K562 (cell line): Measurements from ENCODE around the gene MATCAP1. TPM values are rescaled to one million over a fixed set of nuclear protein-coding genes. Genes with fewer than 3 reads are reported as not detected.

Source experiments
- ADNP ChIP-seq: fragments of 200-800 bp; sonication (Bioruptor generic); IDR thresholded peaks from 2 replicates; pipeline ENCODE4 v1.6.1; 2016; ENCODE audit warnings: missing genetic modification characterization, missing compliant biosample characterization
- CEBPG ChIP-seq, 3 experiments: fragments of 200-800 bp in 1 of 3; sonication (Bioruptor generic) in 1 of 3; sonication (generic) in 1 of 3; formaldehyde crosslinking in 1 of 3; IDR thresholded peaks in 2 of 3; conservative IDR thresholded peaks in 1 of 3; 2 replicates each; pipeline versions ENCODE4 v1.6.1 to v1.8.0; 2016 to 2022; ENCODE audit warnings: missing compliant biosample characterization in 2 of 3, missing genetic modification characterization in 2 of 3, mild to moderate bottlenecking in 1 of 3, missing genetic modification reagents in 1 of 3
- E2F3 ChIP-seq: fragments of 250-450 bp; sonication (Bioruptor Pico); IDR thresholded peaks from 2 replicates; pipeline ENCODE4 v1.4.0; 2020; ENCODE audit warnings: mild to moderate bottlenecking
- EGR1 ChIP-seq: fragments of 450-650 bp; conservative IDR thresholded peaks from 2 replicates; pipeline ENCODE4 v1.6.1; 2017; ENCODE audit warnings: mild to moderate bottlenecking
- EP300 ChIP-seq: IDR thresholded peaks from 2 replicates; pipeline ENCODE4 v1.6.1; 2012; ENCODE audit warnings: low read length, improper control_type of control experiment
- ETV6 ChIP-seq, 3 experiments: fragments of 150-350 bp in 1 of 3; sonication (generic) in 1 of 3; formaldehyde crosslinking in 1 of 3; IDR thresholded peaks; 2 replicates each; pipeline versions ENCODE4 v1.6.1 to v1.8.0; 2014 to 2022; ENCODE audit warnings: borderline replicate concordance in 2 of 3, low read depth in 2 of 3, antibody characterized with exemption in 1 of 3, low read length in 1 of 3, mild to moderate bottlenecking in 1 of 3, missing genetic modification reagents in 1 of 3
- FOXK2 ChIP-seq, 2 experiments: fragments of 450-650 bp; IDR thresholded peaks in 1 of 2; conservative IDR thresholded peaks in 1 of 2; 2 replicates each; pipeline ENCODE4 v1.6.1; 2016; ENCODE audit warnings: low read depth in 2 of 2, mild to moderate bottlenecking in 1 of 2
- GABPB1 ChIP-seq: sonication (generic); formaldehyde crosslinking; IDR thresholded peaks from 2 replicates; pipeline ENCODE4 v1.8.0; 2022; ENCODE audit warnings: mild to moderate bottlenecking, missing genetic modification reagents
- KDM4B ChIP-seq, 2 experiments: fragments of 450-650 bp in 1 of 2; sonication (generic) in 1 of 2; IDR thresholded peaks; 2 replicates each; pipeline ENCODE4 v1.6.1; 2016 to 2017; ENCODE audit warnings: borderline replicate concordance in 2 of 2, antibody characterized with exemption in 1 of 2, low read depth in 1 of 2, mild to moderate bottlenecking in 1 of 2
- KLF1 ChIP-seq: fragments of 450-650 bp; IDR thresholded peaks from 2 replicates; pipeline ENCODE4 v1.6.1; 2016; ENCODE audit warnings: missing genetic modification characterization, missing compliant biosample characterization
- MXI1 ChIP-seq: IDR thresholded peaks from 2 replicates; pipeline ENCODE4 v1.6.1; 2011; ENCODE audit warnings: low read depth, mild to moderate bottlenecking, improper control_type of control experiment, low read length
- POLR2G ChIP-seq: fragments of 200-400 bp; formaldehyde crosslinking; IDR thresholded peaks from 2 replicates; pipeline ENCODE4 v1.6.1; 2017; ENCODE audit warnings: low read depth, mild to moderate bottlenecking, antibody characterized with exemption, low read length, moderate library complexity
- SP1 ChIP-seq: sonication (generic); formaldehyde crosslinking; IDR thresholded peaks from 2 replicates; pipeline ENCODE4 v1.8.1; 2022; ENCODE audit warnings: mild to moderate bottlenecking, missing genetic modification reagents
- SUPT5H ChIP-seq: fragments of 450-650 bp; IDR thresholded peaks from 2 replicates; pipeline ENCODE4 v1.6.1; 2016
- TBL1XR1 ChIP-seq, 2 experiments: IDR thresholded peaks; 2 replicates each; pipeline ENCODE4 v1.6.1; 2012; ENCODE audit warnings: improper control_type of control experiment in 2 of 2, low read length in 2 of 2, mild to moderate bottlenecking in 1 of 2
- TEAD1 ChIP-seq, 2 experiments: fragments of 450-650 bp in 1 of 2; sonication (generic) in 1 of 2; formaldehyde crosslinking; IDR thresholded peaks; 2 replicates each; pipeline versions ENCODE4 v1.4.0 to v1.8.0; 2020 to 2022; ENCODE audit warnings: mild to moderate bottlenecking in 2 of 2, missing genetic modification reagents in 1 of 2
- U2AF1 ChIP-seq: fragments of 200-400 bp; formaldehyde crosslinking; optimal IDR thresholded peaks from 2 replicates; pipeline ENCODE3; 2017; ENCODE audit warnings: mild to moderate bottlenecking, low read depth, low read length, moderate library complexity
- polyA plus RNA-seq, 8 experiments: library from polyadenylated mRNA; depleted of rRNA in 4 of 8; stranded (reverse) in 5 of 8; unstranded in 3 of 8; fragments of >200 nt; fragmentation: Nextera tagmentation in 2 of 8; fragmentation: Illumina TruSeq in 1 of 8; extraction: Ambion mirVana in 2 of 8; extraction: Trizol in 1 of 8; gene quantifications; 2 replicates each; pipeline versions ENCODE4 v1.2.1 to v1.2.3, GENCODE V29; 2011 to 2014; ENCODE audit warnings: inconsistent platforms in 1 of 8, missing spikeins in 1 of 8
- total RNA-seq, 7 experiments: library from RNA; depleted of rRNA in 6 of 7; stranded (reverse); fragments of >200 nt in 6 of 7; fragmentation: Illumina TruSeq in 2 of 7; extraction: Trizol in 2 of 7; gene quantifications; 2 replicates each; pipeline versions ENCODE4 v1.2.1 to v1.2.3, GENCODE V29; 2011 to 2021; ENCODE audit warnings: low replicate concordance in 1 of 7
- TF ChIP-seq, protein P1 (sequence below), 2 experiments: fragments of 450-650 bp; conservative IDR thresholded peaks; 2 replicates each; pipeline ENCODE4 v1.6.1; 2017; ENCODE audit warnings: mild to moderate bottlenecking in 2 of 2, moderate library complexity in 2 of 2
- TF ChIP-seq, protein P2 (sequence below): fragments of 250-450 bp; sonication (Bioruptor Pico); IDR thresholded peaks from 2 replicates; pipeline ENCODE4 v1.9.0; 2021; ENCODE audit warnings: mild to moderate bottlenecking, inconsistent platforms
- TF ChIP-seq, protein P3 (sequence below): fragments of 450-650 bp; formaldehyde crosslinking; IDR thresholded peaks from 2 replicates; pipeline ENCODE4 v1.4.0; 2022; ENCODE audit warnings: missing genetic modification characterization

Gene MATCAP1
- total and polyA plus RNA-seq, 9 of the 15 experiments (the other 6 are each of a cell fraction or from before 2014, with no cell fraction given) = 3.4 to 20.5 (median 10.3) TPM

DNA sequence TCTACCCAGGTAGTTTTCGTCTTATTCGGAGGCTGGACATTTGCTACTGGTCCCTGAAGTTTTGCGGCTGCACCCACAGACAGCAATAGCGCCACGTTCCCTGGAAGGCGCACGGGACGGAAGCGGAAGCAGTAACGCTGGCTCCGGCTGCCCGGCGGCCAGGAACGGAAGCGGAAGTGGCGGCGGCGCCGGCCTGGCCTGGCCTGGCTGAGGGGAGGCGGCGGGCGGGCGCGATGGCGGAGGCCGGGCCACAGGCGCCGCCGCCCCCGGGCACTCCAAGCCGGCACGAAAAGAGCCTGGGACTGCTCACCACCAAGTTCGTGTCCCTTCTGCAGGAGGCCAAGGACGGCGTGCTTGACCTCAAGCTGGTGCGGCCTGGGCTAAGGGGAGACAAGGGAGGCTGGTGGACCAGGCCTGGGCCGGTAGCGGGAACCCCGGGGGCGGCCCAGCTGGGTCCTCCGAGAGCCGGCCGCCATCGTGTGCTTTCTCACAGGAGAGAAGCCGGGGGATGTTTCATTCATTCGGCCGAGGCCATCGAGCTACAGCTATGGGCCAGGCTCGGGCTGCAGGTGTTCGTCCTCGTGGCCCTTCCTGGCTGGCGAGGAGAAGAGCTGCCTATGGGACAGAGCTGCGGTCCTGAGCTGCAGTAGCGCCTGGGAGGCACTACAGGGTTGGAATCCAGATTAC lies 8.4 kb upstream of the MATCAP1 start, which contains the start of gene E2F4 (continued):
- TF ChIP-seq CEBPG (CRISPR knock-in tag; IDR thresholded peaks at IDR 0.05) (peak; percentile 37), CEBPG (tag; conservative IDR thresholded peaks at IDR 0.05 in 1 of 2, IDR thresholded peaks at IDR 0.05 in 1 of 2) (no peak), MXI1 (0 out of 2 replicates have a peak, but pooled peaks have one; percentile 50), U2AF1 (no peak), FOXK2 (conservative IDR thresholded peaks at IDR 0.05 in 1 of 2, IDR thresholded peaks at IDR 0.05 in 1 of 2; ENCODE audit: low read depth in 2 of 2) (peak in 1 of 2 experiments; percentile 58; a peak in 3 of 4 replicates), EP300 (peak; percentile 41; the same call in 1 of the 2 replicates), ETV6 (IDR thresholded peaks at IDR 0.05; ENCODE audit: borderline replicate concordance in 1 of 2, low read depth in 2 of 2, low read length in 1 of 2) (peak; percentile 97), ETV6 (CRISPR knock-in tag; IDR thresholded peaks at IDR 0.05; ENCODE audit: borderline replicate concordance) (no peak), SUPT5H (peak; percentile 62), GABPB1 (CRISPR knock-in tag) (peak; percentile 92), TBL1XR1 (IDR thresholded peaks at IDR 0.05; ENCODE audit: low read length in 2 of 2) (peak; percentile 18 to 62; a peak in 1 of 4 replicates), EGR1 (peak; percentile 48), POLR2G (peak; percentile 90), ADNP (no peak), KLF1 (peak; percentile 62; the same call in 1 of the 2 replicates), SP1 (CRISPR knock-in tag) (peak; percentile 69), KDM4B (IDR thresholded peaks at IDR 0.05; ENCODE audit: borderline replicate concordance in 2 of 2, low read depth in 1 of 2) (peak in 1 of 2 experiments; percentile 87; a peak in 1 of 4 replicates), TEAD1 (CRISPR knock-in tag; IDR thresholded peaks at IDR 0.05) (0 out of 4 replicates have a peak, but pooled peaks of 1 of the 2 experiments have one; percentile 42), E2F3 (0 out of 2 replicates have a peak, but pooled peaks have one; percentile 25)
- TF ChIP-seq, protein P1, sequence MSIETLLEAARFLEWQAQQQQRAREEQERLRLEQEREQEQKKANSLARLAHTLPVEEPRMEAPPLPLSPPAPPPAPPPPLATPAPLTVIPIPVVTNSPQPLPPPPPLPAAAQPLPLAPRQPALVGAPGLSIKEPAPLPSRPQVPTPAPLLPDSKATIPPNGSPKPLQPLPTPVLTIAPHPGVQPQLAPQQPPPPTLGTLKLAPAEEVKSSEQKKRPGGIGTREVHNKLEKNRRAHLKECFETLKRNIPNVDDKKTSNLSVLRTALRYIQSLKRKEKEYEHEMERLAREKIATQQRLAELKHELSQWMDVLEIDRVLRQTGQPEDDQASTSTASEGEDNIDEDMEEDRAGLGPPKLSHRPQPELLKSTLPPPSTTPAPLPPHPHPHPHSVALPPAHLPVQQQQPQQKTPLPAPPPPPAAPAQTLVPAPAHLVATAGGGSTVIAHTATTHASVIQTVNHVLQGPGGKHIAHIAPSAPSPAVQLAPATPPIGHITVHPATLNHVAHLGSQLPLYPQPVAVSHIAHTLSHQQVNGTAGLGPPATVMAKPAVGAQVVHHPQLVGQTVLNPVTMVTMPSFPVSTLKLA (conservative IDR thresholded peaks at IDR 0.05) = peak in 1 of 2 experiments; percentile 76; a peak in 3 of 4 replicates
- TF ChIP-seq, protein P2, sequence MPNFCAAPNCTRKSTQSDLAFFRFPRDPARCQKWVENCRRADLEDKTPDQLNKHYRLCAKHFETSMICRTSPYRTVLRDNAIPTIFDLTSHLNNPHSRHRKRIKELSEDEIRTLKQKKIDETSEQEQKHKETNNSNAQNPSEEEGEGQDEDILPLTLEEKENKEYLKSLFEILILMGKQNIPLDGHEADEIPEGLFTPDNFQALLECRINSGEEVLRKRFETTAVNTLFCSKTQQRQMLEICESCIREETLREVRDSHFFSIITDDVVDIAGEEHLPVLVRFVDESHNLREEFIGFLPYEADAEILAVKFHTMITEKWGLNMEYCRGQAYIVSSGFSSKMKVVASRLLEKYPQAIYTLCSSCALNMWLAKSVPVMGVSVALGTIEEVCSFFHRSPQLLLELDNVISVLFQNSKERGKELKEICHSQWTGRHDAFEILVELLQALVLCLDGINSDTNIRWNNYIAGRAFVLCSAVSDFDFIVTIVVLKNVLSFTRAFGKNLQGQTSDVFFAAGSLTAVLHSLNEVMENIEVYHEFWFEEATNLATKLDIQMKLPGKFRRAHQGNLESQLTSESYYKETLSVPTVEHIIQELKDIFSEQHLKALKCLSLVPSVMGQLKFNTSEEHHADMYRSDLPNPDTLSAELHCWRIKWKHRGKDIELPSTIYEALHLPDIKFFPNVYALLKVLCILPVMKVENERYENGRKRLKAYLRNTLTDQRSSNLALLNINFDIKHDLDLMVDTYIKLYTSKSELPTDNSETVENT (CRISPR knock-in tag) = peak; percentile 39; the same call in 1 of the 2 replicates
- TF ChIP-seq, protein P3, sequence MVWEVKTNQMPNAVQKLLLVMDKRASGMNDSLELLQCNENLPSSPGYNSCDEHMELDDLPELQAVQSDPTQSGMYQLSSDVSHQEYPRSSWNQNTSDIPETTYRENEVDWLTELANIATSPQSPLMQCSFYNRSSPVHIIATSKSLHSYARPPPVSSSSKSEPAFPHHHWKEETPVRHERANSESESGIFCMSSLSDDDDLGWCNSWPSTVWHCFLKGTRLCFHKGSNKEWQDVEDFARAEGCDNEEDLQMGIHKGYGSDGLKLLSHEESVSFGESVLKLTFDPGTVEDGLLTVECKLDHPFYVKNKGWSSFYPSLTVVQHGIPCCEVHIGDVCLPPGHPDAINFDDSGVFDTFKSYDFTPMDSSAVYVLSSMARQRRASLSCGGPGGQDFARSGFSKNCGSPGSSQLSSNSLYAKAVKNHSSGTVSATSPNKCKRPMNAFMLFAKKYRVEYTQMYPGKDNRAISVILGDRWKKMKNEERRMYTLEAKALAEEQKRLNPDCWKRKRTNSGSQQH (CRISPR knock-in tag) = peak; percentile 78; the same call in 1 of the 2 replicates
